ENCODE measurements around the gene GNB2.
"Not testable (repeated sequence)": the region's sequence is repeated elsewhere in the genome, so short reads cannot be mapped to it uniquely, and the experiment has no call there.

The GNB2 gene

DNA sequence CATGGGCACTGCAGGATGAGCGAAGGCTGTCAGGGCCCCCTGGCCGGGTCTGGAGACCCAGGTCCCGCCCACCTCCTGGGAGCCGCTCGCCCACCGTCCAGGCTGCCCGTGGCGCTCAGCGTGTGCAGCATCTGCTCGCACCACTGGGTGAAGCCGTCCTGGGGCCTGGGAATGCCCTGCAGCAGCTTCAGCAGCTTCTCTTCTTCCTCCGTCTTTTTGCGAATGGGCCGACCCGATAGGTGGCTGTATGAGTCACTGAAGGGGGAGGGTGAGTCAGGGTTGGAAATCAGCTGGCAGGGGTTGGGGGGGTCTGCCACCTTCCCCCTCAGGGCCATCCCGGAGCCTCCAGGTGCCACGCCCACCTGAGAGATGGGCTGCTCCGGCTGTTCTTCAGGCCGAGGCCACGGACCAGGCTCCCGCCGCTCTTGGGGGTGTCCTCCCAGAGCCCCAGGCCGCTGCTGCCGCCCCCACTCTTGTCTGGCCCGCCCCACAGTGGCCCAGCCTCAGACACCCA is 8.7 kb downstream of the GNB2 start:
- no peak for DNase-seq

DNA sequence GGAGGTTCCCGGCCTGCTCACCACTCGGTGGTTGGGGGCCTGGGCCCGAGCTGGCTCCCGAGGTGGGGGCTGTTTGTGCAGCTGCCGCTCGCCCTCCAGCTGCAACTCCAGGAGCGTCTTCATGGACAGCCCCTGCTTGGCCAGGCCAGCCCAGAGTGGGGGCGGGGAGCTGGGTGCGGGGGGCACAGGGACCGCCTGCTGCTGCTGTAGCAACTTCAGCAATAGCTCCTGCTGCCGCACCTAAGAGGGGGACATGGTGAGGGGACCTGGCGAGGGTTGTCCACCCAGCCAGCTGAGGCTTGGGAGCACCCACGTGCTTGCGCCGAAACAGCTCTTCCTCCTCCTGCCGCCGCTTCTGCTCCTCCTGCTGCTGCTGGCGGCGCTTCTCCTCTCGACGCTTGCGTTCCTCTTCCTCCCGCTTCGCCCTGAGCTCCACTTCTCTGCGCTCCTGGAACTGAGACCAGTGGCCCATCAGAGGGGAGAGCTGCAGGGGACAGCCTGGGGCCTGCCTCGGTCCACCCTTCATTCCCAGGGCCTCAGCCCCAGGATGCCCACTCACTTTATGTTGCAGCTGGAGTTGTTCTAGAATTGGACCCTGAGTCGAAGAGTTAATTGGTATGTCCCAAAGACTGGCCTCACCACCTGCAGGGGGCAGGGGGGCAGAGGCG is 9.6 kb downstream of the GNB2 start:
- no peak for DNase-seq

DNA sequence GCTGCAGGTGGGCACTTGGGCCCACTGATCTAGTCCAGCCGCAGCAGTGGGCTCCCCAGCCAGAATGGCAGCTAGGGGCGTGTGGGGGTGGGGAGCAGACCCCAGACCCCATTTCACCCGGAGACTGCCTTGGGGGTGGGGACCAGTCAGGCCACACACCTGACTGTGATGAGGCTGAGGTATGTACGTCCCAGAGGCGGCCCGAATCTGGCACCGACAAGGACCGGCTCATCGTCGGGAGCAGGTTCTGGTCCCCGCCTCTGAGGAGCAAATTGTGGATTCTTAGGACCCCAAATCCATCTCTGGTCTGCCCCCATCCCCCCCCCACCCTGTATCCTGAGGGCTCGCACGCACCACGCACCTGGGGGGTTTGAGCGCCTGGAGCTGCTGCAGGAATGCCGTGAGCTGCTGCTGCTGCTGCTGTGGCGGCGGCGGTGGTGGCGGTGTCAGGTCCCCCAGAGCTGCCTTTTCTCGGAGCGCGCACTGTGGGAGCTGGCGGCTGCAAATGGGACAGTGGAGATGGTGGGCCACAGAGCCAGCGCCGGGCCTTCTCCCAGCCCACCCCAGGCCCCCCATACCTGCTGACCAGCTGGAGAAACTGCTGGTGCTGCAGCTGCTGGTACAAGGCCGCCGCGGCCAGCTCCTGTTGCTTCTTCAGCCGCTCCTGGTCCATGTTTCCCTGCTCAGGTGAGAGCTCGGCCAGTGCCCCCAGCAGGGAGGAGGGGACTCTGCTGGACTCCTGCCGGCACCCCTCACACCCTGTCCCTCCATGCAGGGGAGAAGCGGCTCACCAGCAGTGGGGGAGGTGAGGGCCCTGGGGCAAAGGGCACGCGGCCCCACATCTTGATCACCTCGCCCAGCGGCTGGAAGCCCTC is 10.4 kb downstream of the GNB2 start:
- DNase-seq = no peak

DNA sequence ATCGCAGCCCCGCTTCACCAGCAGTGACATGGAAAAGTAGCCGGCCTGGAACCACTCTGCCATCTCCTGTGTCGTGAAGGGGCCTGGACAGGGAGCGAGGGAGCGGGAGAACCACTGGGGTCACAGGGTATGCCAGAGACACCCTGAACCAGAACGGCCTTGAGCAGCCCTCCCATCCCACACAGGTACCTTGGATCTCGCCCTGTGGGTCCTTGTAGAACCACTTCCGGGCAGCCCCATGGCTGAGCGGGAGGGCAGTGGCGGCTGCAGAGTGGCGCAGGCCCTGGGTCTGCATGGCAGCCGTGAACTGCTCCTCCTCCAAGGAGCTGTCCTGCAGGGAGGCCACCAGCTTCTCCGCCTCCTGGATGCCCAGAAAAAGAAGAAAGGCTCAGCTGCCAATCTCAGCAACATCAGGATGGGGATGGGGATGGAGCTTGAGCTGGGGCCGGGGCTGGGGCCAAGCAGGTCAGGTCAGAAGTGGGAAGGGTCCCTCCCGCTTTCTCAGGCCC is 11.0 kb downstream of the GNB2 start:
- no peak for DNase-seq

DNA sequence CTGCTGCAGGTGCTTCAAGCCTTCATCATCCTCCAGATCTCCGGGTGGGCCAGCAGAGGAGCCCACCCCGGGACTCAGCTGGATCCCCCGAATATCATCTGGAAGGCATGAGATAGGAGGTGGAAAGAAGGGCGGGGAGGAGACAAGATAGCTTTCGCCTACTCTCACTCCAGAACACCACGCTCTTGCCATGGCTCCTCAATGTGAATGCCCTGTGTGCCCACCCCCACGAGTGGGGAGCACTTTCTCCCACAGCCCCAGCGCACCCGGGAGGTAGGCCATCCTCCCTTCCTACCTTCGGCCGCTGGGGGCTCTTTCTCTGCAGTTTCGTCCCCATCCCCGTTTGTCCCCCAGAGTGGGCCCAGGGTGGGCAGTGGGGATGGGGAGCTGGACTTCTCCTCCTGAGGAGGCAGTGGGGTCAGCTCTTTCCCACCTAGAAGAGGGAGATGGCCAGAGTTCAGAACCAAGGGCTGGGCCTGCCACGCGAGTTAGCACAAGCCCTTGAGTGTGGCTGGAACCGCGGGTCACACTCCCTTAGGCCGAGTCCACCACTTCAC is 11.6 kb downstream of the GNB2 start:
- DNase-seq = no peak

DNA sequence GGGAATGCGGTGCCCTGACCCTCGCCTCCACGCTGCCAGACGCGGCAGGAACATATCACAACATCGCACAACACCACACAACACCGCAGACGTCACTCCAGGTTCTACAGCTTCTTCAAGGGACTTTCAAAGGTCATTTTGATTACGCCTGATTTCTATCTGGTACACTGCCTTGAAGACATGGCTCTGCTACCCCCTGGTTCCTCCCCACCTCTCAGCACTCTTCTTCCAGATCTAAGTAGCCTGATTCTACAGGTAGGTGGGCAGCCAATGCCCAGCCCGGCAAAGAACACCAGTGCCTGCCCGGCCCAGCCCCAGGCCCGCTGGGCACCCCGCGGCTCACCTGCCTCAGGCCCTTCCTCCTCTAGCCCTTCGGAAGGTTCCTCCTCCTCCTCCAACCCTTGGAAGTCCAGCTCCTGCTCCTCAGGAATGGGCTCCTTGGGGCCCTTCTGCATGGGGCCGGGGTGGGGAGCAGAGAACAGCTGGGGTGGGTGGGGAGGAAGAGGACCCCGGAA is 12.1 kb downstream of the GNB2 start:
- DNase-seq = no peak

DNA sequence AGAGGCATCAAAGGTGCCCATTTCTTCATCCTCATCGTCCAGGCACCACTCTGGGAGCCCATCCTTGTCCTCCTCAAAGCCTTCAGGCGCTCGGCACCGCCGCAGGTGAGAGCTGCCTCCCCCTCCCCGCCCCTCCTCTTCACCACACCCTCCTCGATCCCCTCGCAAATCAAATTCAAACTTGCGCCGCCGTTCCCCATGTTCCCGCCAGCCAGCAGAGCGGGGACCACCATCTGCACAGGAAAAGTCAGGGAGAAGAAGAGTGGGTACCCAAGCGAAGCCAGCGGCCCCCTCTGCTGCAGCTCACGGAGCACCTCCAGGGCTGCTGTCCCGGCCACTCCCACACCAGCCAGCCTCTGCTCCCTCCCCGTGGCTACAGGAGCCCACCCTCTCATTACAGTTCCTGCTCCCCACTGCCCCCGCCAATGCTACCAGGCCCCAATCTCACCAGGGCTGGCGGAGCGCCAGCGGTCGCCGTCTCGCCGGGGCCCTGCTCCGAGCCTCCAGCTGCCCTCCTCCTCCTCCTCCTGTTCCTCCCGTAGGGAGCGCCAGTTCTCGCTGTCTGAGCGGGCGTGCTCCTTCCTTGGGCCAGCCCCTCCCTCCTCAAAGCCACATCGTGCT is 12.8 kb downstream of the GNB2 start:
- DNase-seq = no peak

DNA sequence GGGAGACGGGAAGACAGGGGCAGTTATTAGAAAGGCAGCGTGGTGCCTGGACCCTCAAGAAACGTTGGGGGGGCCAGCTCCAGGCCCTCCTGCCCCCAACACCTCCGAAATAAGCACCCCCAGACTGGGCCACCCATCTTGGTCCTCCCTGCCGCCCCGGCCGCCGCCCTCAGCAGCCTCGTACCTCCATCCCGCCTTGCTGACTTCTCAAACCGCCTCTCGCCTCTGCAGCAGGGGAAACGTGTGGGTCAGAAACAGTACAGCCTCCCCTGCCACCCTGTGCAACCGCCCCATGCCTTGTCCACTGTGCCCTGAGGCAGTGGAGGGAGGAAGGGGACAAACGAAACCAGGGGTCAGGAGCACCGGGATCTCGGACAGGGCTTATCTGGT is 13.3 kb downstream of the GNB2 start:
- no peak for DNase-seq

DNA sequence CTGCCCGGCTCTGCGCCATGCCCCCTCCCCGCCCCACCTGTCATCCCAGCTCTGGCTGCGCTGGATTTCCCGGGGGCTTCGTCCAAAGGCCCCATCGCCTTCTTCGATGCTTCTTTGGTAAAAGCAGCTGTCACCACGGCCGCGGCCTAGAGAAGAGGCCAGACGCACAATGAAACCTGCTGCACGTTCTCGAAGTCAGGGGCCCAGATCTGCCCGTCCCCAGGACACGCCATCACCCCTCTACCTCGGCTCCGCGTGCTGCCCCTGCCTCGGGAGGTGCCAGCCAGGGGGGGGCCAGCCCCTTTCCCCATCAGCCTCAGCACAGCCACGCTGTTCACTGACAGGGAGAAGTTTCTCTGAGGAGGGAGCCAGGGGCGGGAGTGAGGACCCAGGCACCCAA is 13.7 kb downstream of the GNB2 start:
- DNase-seq = no peak

DNA sequence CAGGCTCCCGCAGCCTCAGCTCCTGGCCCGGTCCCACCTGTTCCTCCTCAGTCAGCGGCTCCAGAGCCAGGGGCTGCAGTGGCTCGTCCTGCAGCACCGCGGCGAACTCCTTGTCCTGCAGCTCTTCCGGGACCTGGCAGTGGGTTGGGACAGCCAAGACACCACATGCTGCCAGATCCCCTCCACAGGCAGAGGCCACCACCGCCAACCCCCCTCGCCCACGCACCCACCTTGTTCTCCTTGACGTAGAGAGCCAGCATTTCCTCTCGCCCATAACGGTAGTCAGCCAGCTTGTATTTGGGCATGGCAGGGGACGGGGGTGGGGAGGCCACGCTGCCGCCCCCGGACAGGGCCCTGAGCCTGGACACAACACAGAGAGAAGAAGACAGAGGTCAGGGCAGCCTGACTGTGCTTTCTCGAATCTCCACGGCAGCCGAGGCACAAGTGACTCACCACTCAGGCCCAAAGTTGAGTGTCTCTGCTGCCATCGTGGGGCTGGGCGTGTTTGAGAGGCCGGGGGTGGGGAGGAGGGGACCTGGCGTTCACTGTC is 14.3 kb downstream of the GNB2 start:
- no peak for DNase-seq

DNA sequence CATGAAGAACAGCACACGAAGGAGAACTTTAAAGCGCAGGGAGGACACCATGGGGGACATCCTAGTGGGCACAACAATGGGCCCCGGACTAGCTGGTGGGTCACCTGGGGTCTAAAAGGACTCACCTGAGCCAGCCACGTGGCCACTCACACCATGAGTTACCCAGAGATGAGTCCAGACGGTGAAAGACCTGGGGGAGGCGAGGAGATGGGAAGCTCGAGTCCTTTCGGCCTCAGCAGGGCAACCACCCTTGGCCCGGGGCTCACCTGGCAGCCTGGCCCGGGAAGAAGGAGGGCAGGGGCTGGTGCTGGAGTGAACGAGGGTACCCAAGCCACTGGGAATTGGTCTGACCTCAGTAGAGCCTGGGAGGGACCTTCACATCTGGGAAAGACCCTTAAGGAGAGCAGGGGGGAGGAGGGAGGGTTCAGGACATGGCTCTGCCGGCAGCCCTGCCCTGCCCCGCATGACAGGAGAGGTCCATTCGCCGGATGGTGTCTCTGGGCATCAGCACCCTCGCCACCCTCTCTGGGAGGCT is 14.9 kb downstream of the GNB2 start:
- no peak for DNase-seq

DNA sequence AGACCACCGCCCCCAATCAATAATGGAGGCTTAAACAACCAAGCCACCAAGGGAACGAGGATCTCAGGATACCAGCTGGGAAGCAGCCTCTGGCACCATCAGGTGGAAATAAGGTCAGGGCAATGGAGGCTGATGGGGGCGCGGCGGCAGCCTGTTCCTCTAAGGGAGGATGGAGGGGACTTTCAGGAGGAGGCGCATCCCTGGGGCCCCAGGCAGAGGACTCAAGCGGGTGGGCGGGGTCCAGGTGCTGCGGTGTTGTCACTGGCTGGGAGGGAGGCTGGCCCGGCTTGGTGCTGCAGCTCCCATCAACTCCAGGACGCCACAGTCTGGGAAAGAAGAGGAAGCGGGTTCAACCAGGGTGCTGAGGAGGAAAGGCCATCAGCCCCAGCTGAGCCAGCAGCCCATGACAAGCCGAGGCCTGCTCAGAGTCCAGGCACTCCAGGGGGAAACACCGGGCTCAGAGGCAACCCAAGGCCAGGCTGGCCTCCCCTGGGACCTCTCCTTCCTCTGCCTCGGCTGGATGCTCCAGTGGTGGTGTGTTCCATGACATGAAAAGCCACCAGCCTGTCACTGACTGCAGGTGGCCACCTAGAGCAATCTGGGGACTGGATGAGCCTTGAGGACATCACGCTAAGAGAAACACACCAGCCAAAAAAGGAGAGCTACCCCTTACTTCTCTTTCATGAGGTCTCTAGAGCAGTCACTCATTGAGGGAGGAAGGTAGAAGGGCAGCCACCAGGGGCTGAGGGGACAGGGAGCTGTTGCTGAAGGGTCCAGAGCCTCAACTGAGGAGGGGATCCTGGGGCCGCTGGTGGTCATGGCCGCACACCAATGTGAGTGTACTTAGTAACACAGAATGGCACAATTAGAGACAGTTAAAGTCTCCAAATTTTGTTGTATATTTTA is 15.9 kb downstream of the GNB2 start:
- DNase-seq = no peak

DNA sequence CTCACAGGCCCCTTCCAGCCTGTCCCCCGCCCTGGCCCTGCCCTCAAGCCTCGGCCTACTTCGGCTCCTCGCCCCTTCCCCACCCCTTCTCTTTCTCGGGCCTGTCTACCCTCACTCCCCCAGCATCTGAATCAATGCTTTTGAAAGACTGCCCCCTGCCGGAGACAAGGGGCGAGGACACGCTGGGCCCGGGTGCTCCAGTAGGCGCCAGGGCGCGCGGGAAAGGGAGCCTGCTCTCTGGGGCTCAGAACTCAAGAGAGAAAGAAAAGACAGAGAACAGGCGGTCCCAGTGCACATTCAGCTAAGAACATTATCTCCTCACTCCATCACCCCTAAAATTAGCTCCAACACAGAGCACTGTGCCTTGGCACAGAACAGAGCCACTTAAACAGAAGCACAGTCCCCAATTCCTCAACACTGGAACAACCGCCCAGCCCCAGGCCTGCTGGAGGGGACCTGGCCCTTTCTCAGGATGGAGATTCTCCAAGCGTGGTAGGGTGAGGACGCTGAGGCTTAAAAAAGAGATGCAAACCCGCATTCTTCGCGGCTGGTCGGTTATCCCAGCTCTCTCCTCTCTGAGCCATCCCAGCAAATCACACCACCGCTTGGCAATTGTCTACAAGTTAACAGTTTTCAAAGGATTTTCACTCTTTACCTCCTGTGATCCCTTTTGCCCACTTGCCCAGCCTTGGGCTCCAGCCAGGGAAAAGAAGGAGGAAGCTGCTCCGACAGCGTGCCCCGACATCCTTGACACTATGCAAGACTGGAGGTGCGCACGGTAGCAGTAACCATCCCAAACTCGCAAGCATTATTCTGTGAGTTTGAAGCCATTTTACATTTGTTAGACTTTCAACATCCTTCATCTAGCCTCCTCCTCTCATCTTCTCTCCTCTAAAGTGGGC is 18.4 kb downstream of the GNB2 start:
- peak; percentile 56 for DNase-seq

DNA sequence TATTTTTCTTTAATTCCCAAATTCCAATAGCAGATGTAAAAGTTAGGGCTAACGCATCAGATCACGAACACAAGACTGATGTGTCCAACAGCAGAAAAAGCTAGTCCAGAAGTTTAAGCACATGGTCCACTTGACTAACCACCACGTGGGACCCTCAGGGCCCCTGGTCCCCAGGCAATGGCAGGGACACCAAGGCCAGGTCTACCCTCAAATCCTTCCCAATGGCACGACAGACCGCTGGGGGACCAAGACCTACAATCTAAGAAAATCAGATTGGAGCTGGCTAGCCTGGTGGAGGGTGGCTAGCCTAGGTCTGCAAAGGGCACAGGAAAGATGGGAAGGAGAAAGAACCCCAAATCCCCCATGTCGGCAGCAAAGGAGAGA is 19.0 kb downstream of the GNB2 start:
- no peak for DNase-seq

DNA sequence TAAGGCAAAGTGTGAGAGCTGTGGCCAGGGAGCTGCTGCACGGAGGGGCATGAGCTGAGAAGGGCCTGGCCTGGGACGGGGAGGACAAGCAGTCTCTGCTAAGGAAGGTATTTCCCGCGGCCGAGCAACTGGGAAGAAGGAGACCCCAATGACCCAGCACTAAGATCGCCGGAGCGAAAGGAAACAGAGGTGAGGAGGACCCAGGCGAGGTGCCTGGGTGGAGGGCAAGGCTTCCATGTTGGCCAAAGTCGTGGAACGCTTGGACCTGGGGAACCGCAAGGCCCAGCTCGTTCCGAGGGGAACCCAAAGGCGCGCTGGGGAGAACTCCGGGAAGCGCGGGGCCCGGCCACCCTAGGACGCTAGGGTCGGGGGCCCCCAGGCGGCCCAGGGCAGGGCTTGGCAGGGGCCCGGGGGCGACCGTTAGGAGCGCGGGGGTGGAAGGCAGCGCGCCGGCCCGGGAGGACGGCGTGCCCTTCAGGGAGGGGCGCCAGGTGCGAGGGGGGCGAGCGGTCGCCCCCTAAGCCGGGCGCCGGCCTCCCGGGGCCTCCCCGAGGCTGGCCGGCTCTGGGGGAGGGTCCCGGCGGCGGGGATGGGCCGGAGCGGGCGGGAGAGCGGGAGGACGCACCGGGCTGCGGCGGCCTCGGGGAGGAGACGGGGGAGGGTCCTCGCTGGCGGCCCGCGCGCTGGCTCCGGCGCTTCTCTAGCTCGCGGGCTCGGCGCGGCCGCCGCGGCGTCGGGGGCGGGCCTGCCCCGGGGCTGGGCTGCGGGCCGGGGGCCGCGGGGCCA is 20.0 kb downstream of the GNB2 start:
- no peak for DNase-seq

DNA sequence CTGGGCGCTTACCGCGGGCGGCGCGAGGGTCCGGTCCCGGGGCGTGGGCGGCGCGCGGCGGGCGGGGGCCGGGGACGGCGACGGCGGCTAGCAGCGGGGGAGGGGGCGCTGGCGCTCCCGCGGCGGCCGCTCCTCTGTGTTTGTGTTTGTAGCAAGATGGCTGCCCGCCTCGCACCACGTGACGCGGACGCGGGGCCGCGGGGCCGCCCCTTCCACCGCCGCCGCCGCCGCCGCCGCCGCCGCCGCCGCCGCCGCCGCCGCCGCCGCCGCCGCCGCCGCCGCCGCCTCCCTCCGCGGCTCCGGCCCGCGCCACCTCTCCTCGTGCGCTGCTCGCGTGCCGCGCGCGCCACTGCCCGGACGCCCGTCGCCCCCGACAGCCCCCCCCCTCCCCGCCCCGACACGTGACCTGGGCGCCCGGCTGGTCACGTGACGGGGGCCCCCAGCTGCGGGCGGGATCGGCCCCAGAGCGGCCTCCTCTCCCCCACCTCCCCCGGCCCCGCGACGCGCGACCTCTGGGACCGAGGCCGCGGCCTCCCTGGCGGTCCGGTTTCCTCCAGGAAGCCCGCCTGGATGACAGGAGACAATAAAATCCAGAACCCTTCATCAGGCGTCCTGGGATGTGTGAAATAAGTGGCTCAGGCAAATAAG is 20.7 kb downstream of the GNB2 start, which contains the start of gene GIGYF1:
TSS of gene GIGYF1 (minus strand) at position 153 of the 648 bp plus-strand sequence. CDS start 6,012 bp downstream, outside the sequence.
- peak; percentile 61 for DNase-seq

DNA sequence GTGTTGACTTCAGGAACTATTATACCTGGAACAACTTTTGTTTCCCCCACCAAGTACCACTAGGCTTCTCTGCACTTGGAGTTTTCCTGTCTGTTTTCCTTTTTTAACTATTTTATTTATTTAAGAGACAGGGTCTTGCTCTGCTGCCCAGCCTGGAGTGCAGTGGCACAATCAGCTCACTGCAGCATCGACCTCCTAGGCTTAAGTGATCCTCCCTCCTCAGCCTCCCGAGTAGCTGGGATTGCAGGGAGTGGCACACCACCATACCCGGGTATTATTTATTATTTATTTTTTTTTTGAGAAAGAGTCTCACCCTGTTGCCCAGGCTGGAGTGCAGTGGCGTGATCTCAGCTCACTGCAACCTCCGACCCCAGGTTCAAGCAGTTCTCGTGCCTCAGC is 22.6 kb downstream of the GNB2 start:
- no peak for DNase-seq

DNA sequence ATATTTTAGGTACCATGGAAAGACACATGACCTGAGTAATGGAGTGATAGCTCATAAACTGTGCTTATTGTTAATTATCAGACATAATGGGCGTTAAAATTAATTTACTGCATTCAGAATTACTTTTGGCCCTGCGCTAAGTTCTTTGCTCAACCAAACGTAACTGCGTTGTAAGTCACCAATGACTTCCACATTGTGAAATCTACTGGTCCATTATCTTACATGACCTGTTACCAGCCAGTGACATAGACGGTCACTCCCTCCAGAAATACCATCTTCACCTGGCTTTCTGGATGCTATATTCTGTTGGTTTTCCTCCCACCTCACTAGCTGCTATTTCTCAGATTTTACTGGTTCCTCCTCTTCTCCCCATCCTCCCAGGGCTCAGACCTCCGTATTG is 25.5 kb downstream of the GNB2 start:
- no peak for DNase-seq

DNA sequence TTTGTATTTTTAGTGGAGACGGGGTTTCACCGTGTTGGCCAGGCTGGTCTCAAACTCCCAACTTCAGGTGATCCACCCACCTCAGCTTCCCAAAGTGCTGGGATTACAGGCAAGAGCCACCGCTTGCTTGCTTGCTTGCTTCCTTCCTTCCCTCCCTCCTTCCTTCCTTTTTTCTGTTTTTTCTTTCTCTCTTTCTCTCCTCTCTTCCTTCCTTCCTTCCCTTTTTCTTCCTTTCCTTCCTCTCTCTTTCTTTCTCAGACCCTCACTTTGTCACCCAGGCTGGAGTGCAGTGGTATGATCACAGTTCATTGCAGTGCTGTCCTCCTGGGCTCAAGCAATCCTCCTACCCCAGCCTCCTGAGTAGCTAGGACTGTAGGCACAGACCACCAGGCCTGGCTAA is 27.5 kb downstream of the GNB2 start:
- DNase-seq = not testable (repeated sequence)

All from GDM1 (cell line).